Peyer's patch (tissue), 4 donors: Measurements from ENCODE around the gene ITGAL.

Experiments
- CTCF ChIP-seq, 6 experiments: fragments of 450-650 bp in 4 of 6; fragments of 200-600 bp in 2 of 6; sonication (generic) in 1 of 6; IDR thresholded peaks; one replicate each; pipeline ENCODE4 v1.5.1; 2017 to 2019; ENCODE audit warnings: antibody characterized with exemption in 6 of 6, mild to moderate bottlenecking in 3 of 6, moderate library complexity in 1 of 6
- POLR2A ChIP-seq, 2 donors: fragments of 450-650 bp; IDR thresholded peaks; one replicate each; pipeline ENCODE4 v1.5.1; 2017; ENCODE audit warnings: antibody characterized with exemption in 2 of 2, mild to moderate bottlenecking in 2 of 2, moderate library complexity in 2 of 2

- TF ChIP-seq POLR2A (IDR thresholded peaks at IDR 0.05), result peak; percentile 38 to 60
- TF ChIP-seq CTCF (IDR thresholded peaks at IDR 0.05), result peak in 2 of 6 experiments; percentile 5 to 7
Measured at GRCh38 chr16:30534368-30535105, 62.0 kb downstream of the ITGAL start, which contains the start of gene ZNF747.
